Right forelimb (tissue), 1 donor: ENCODE measurements around the gene ANKRD23.

Experiments
- DNase-seq: peaks from one replicate; pipeline ENCODE4 v3.0.0-alpha.2; 2018

Gene ANKRD23

GRCh38 chr2:96861074-96861473, 17.3 kb upstream of the ANKRD23 start:
- no peak for DNase-seq

GRCh38 chr2:96860065-96861029, 16.5 kb upstream of the ANKRD23 start:
- DNase-seq = peak; percentile 50

GRCh38 chr2:96859681-96860064, 15.9 kb upstream of the ANKRD23 start:
- peak; percentile 44 for DNase-seq

- DNase-seq = peak; percentile 66
Measured at GRCh38 chr2:96859099-96859649, 15.4 kb upstream of the ANKRD23 start.

- peak; percentile 98 for DNase-seq
Measured at GRCh38 chr2:96857667-96858372, 14.0 kb upstream of the ANKRD23 start, which contains the start of gene ANKRD39. Gene ANKRD39, minus strand, starts transcription at chr2:96858016. Its CDS starts 29 bp downstream, at chr2:96857987.

GRCh38 chr2:96856776-96857666, 13.2 kb upstream of the ANKRD23 start:
- DNase-seq = peak; percentile 45

- no peak for DNase-seq
Measured at GRCh38 chr2:96853321-96853720, 9.5 kb upstream of the ANKRD23 start.

- DNase-seq = no peak
Measured at GRCh38 chr2:96852667-96853066, 8.8 kb upstream of the ANKRD23 start.

- DNase-seq = no peak
Measured at GRCh38 chr2:96848264-96848663, 4.4 kb upstream of the ANKRD23 start.

GRCh38 chr2:96847586-96847985, 3.8 kb upstream of the ANKRD23 start:
- DNase-seq = no peak

GRCh38 chr2:96846825-96847224, 3.0 kb upstream of the ANKRD23 start:
- DNase-seq = no peak

- DNase-seq = no peak
Measured at GRCh38 chr2:96844405-96844808, 586 bp upstream of the ANKRD23 start.

- no peak for DNase-seq
Measured at GRCh38 chr2:96842600-96842999, 1.2 kb downstream of the ANKRD23 start.

GRCh38 chr2:96841701-96842495, 1.9 kb downstream of the ANKRD23 start:
- DNase-seq = no peak

GRCh38 chr2:96839875-96840850, 3.7 kb downstream of the ANKRD23 start:
- no peak for DNase-seq

GRCh38 chr2:96839293-96839874, 4.4 kb downstream of the ANKRD23 start:
- DNase-seq = no peak

- no peak for DNase-seq
Measured at GRCh38 chr2:96838345-96839292, 5.2 kb downstream of the ANKRD23 start.

GRCh38 chr2:96837575-96837974, 6.2 kb downstream of the ANKRD23 start:
- no peak for DNase-seq

GRCh38 chr2:96835830-96836229, 8.0 kb downstream of the ANKRD23 start:
- no peak for DNase-seq
